GM19452 (cell line): Measurements from ENCODE around the gene MTHFSD.

Experiments
- ATAC-seq: cut with Tn5 transposase; IDR thresholded peaks from one replicate; pipeline ENCODE4 v1.9.1; 2021; ENCODE audit not compliant: unreplicated experiment

Gene MTHFSD

DNA sequence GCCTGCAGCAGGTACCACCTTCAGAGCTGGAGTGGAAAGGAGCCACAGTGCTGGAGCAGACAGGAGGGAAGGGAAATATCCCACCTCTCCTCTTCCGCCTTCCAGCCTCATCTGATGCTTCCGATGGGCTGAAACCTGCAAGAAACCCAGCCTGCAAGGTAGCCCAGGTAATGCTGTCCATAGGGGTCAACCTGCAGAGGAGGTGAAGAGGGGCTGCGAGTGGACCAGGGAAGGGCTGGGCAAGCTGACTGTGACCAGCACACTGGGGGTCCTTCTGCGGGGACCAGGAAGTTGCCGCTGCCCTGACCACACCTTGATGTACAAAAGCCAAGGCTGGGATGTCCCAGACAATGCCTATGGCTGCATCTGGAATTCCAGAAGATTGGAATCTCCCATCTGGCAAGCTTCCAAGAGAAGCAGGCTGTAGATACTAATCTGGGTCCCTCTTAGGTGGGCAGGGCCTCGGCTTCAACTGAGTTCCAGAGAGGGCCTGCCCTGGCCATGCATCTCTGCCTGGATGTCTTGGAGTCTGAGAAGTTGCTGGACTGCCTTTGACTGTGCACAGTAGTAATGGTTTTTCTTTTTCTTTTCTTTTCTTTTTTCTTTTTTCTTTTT, 29.1 kb upstream of the MTHFSD start:
- ATAC-seq: no peak

DNA sequence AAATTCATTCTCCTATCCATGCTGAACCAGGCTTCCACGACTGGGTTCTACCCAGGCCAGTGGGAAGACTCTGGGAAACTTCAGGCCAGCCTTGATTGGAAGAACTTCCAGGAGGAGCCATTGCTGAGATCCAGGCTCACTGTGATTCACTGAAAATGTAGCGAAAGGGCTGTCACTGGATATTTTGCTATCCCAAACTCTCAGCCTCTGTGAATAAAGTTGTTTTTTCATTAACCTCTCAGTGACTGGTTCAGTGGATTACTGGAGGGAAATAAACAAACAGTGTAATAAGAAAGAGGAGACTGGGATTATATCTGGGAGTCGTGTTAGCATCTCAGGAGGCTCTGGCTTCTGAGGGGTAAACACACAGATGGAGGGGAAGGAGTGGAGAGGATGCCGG, 26.4 kb upstream of the MTHFSD start:
- no peak for ATAC-seq

DNA sequence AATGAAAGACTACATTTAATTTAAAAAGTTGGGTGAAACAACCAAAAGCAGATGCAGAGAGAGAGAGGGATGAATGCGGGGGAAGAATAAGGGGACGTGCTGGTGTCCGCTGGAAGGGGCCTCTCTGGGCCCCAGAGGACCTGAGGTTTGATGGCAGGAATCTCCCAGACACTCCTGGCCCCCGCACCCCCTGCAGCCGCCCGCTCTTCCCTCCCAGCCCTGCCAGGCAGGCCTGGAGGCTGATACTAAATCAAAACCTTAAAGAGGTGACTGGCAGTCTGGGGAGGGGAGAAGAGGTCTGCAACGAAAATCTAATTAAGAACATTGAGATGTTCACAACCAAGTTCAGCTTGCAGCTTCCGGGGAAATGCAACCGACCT, 25.7 kb upstream of the MTHFSD start:
- no peak for ATAC-seq

DNA sequence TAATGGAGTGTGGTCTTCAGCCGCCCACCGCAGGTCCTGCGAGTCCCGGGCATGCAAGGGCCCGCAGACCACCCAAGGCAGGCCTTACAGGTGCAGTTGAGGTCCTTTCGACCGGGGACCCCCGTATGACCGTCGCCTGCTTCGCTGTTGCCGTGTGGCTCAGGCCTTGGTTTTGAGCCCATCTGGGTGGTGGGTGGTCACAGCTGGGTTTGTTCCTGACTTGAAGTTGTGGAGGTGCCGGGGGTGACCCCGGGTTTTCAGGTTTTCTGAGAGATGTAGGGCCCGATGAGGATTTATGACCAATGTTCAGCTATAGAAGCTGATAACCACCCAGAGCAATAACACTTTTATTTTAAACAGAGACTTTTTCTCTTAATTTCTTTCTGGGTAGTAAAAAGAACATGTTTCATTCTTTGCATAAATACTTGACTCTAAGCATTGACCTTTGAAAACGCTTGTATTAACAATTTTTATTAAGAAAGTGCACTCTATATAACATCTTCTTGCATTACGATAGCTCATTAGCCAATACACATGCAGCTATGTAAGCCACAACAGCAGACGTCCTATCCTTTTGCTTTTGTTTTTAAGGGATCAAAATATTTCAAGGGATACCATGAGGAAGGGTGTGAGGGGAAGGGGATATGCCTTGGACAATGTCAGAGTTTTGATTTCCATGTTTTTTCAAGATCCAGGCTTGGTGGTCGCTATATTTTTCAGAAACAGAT, 25.2 kb upstream of the MTHFSD start:
- no peak for ATAC-seq

DNA sequence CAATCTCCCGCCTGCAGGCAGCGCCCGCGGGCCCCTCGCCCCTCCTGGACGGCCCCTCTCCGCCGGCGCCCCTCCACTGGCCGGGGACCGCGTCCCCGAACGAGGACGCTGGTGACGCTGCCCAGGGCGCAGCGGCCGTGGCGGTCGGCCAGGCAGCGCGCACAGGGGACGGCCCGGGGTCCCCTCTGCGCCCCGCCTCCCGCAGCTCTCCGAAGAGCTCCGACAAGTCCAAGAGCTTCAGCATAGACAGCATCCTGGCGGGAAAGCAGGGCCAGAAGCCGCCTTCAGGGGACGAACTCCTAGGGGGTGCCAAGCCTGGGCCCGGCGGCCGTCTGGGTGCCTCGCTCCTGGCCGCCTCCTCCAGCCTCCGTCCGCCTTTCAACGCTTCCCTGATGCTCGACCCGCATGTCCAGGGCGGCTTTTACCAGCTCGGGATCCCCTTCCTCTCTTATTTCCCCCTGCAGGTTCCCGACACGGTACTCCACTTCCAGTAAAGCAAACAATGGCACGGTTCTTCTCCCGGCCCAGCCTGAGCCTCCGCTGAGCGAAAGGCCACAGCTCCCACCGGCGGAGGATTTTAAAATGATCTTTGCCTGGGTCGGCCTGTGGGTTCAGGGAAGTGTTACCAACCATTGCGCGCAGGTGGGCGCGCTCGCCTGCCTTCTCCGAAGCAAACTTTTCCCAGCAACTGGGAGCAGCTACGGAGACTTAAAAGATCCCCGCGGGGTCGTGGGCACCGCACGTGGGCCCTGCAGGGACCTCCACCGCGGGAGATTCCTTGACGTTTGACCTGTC, 24.4 kb upstream of the MTHFSD start:
- no peak for ATAC-seq

DNA sequence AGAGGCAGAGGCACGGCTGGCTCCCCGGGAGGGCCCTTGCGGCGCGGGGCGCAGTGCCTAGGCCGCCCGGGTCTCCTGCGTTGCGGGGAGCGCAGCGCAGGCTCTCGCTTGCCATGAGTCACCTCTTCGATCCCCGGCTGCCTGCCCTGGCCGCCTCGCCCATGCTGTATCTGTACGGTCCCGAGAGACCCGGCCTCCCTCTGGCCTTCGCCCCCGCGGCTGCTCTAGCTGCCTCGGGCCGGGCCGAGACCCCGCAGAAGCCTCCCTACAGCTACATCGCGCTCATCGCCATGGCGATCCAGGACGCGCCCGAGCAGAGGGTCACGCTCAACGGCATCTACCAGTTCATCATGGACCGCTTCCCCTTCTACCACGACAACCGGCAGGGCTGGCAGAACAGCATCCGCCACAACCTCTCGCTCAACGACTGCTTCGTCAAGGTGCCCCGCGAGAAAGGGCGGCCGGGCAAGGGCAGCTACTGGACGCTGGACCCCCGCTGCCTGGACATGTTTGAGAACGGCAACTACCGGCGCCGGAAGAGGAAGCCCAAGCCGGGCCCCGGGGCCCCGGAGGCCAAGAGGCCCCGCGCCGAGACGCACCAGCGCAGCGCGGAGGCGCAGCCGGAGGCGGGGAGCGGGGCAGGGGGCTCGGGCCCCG, 23.7 kb upstream of the MTHFSD start:
- ATAC-seq: no peak

DNA sequence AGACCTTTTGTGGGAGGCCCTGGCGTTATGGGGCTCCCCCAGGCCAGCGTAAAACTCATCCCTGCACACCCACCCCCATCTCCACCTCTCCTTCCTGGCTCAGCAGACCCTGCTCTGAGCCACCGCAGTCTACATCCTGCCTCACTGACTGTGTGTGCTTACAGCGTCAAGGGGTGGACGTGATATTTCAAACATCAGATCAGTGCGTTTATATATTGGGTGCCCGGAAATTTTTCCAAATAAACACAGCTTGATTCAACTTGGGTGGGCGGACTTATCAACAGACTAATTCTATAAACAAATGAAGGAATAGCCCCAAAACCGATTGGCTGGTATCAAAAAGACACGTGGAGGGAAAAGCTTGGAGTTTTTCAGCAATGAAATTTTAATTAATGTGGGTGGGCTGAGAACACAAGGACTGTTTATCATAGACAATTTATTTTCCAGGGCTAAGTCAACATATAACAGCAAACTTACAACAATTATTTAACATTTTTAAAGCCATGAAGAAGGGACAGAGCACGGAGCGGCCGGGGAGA, 23.1 kb upstream of the MTHFSD start, which contains the start of gene FOXL1:
Gene FOXL1, plus strand, starts transcription at position 489 of the 539 bp plus-strand sequence. CDS start 175 bp downstream, outside the sequence.
- no peak for ATAC-seq

DNA sequence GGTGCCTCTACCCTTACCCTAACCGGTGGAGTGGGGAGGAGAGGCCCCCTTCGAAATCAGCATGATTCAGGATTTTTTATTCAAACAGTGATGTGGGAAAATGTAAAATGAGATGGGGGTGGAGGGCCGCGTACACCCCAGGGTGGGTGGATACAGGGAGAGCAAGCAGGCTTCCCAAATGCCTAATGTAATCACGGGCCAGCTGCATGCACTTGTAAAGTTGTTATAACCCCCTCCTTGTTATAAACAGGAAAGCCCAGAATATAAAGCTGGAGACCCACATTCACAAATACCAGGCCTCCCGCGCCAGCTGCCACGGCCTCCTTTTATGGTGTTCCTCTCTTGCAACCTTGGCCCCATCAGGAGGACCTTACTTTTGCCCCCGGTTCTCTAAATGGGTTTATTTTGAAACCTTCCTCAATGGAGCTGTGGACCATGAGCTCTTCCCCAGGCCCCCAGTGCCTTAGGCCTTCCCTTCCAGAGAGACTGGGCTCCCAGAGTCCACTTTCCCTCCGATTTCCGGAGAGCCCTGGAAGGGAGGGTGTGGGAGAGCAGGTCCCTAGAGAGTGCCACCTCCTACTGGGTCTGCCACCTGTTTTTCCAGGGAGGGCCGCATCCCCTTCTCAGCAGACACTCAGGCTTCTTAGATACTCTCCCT, 22.4 kb upstream of the MTHFSD start:
- ATAC-seq: no peak

DNA sequence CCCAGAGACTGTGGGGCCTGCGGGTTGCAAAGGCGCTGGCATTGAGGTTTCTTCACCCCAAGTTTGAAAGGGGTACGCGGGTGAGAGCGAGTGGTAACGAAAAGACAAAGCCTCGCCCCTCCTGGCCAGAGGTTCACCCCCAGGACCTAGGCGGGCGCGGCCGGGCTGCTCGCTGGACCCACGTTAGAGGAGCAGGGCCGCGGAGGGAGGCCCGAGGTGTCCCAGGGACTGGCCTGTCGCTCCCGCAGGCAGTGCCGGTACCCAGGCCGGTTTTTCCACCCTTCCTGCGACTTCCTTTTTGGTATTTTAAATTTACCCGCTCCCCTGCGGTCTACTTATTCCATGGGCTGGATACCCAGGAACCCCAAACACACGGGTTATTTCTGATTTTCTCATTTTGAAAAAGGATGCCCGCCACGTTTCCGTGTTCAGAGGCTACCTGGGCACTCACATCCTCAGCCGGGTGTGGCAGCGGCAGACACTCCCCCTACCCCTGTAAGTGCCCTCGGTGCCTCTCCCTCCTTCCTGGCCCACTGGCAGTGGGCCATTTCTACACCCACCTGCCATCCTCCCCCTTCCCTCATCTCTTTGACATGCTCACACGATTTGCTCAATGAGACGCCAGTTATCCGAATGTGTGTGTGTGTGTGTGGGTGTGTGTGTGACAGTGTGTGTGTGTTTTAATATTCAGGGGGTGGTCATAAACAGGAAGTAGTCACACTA, 21.7 kb upstream of the MTHFSD start:
- no peak for ATAC-seq

DNA sequence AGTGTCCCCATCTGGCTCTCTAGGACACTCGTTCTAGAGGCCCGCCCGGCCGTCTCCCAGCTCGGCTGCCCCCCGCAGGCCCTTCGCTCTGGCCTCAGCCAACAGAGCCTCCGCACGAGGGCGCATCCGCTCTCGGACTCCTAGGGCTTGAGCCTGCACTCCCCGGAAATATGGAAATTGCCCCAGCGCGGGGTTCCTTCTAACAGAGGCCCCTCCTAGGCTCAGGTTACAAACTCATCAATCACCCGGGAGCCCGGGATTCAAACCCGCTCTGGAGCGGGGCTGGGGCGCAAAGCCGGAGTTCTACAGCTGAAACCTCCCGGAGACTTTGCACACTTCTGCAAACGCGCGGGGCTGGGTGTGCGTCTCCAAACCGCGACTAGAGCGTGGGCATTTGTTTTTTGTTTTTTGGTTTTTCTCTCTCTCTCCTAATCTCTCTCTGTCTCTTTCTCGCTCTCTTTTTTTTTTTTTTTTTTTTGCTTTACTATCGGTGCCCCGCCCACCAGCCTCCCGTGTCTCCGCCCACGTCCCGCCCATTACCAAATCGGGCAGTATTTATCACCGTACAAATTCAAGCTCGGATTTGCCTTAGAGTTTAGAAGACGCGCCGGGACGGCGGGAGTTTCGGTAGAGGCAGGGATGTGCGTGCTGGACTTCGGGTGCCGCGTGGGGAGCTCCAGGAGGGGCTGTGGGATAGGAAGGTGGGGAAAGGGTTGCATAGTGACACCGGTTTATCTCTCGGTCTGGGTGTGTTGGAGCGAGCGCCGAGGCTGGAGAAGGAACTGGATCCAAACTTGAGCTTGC, 20.9 kb upstream of the MTHFSD start:
- ATAC-seq: no peak

DNA sequence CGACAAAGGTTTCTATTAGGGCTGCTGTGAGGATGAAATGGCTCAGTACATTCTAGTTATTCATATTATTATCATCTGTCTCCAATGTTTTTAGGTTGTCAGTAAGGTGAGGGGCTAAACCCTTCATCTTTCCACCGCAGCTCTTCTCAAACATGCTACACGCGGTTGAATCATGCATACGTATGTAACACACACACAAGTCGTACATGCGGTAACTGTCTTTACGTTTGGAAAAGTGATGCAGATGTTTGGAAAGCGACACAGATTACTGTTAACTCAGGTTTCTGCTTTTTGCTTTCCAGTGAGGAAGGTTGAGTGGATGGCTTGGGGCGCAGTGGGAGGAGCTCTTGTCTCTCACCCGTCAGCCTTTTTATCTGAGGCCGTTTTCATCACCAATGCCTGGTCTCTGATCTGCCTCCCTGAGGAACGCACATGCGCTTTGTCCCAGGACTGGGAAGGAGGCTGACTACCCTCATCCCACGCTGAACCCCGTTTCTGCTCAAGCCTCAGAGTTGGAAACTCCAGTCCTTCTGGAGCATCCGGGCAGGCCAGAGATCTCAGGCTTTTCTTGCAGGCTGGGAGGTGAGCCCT, 20.2 kb upstream of the MTHFSD start:
- no peak for ATAC-seq

DNA sequence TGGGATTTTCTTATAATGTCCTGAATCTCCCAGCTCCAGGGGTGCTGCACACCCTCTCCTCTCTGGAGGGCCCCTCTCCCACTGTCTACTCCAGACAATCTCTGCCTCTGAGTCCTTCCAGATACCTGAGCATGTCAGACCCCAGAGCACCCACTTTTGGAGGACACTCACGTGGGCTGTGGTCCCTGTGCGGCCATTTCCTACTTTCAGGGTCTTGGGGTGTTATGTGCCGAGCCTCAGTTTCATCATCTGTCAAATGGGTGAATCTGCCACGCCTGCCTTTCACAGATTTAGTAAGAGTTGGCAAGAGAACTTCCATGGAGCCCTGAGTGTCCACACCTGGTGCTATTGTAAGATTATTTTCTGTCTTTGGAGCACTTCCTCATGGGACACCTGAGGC, 19.6 kb upstream of the MTHFSD start:
- ATAC-seq: no peak

DNA sequence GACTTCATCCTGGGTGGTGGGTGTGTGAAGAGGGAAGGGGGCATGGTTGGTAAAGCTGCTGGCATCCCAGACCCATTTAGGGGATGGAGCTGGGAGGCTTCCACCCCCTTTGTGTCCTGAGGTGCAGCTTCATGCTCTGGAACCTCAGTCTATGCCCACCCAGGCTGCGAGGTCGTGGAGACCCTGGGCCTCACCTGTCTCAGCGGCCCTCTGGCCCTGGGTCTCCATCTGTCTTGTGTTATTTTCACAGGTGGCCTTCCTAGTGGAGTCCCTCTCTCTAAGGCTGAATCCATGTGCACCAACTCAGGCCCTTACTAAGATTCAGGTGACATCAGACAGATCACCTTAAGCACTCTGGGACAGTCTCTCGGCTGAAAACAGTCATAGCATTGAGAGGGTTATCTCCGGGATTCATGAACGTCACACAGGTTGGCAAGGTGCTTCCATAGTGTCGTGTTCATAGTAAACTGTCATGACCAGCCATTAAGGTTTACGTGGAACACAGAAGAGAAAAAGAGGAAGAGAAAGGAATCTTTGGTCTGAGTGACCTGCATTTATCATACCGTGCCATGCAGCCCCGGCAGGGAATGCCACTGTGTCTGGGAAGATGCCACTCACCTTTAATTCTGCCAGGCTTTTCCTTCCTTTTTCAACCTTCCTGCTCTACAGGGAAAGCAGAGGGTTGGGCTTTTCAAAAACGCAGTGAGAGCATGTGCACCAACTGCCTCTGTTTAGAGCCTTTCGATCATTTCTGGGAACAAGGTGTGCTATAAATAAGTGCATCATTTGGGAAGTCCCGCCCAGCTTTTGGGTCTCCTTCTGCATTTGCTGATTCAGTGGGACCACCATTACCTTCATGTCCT, 18.8 kb upstream of the MTHFSD start:
- ATAC-seq: no peak

DNA sequence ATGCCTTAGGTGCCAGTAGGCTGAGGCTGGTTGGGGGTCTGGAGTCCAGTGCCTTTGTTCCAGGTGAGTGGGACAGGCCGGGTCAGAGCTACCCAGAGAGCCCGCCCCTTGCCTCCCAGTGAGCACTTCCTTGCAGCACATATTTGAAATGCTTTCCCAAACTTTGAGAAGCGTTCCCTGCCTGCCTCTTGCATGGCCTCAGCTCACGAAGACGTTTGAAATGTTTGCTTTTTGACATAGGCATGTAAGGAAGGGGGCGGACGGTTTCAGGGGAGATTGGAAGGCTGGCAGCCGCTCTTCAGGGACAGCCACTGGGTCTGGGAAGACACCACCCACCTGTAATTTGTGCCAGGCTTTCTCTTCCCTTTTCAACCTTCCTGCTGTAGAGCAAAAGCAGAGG, 18.2 kb upstream of the MTHFSD start:
- no peak for ATAC-seq

DNA sequence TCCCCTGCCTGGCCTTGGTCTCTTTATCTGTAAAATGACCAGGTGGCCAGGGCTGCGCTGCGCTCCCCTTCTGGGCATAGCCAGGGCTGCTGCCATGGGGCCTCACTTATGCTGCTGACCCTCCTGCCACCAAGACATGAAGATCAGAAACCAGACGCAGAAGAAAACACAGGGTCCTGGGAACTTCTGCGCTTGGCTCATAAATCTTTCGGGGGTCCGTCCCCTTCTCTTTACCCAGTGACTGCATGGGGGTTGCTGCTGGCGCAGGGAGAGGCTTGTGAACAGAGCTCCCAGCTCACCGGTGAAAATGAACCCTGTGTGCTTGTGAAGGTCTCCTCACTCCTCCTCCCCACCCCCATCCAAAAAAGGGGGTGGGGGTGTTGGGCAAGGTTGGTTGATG, 17.6 kb upstream of the MTHFSD start:
- ATAC-seq: no peak

DNA sequence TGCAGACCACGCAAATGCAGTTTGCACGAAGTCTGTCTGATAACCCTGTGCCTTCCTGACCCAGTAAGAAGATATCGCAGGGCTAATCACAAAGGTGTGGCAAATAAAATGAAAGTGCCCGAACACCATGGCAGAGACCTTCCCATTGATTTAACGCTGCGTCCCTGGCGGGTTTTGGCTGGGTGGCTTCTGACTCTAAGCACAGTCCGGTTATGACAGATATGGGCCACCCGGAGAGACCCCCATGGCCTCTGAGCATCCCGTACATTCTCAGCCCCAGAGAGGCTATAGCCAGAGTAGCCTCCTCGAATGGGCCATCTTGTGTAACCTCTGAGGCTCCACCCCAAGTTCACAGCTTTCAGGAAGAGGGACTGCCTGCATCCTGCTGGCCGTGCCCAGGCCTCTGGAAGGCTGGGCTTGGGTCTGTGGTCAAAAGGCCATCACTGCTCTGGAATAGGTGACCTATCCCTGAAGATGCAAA, 17.0 kb upstream of the MTHFSD start:
- ATAC-seq: no peak

DNA sequence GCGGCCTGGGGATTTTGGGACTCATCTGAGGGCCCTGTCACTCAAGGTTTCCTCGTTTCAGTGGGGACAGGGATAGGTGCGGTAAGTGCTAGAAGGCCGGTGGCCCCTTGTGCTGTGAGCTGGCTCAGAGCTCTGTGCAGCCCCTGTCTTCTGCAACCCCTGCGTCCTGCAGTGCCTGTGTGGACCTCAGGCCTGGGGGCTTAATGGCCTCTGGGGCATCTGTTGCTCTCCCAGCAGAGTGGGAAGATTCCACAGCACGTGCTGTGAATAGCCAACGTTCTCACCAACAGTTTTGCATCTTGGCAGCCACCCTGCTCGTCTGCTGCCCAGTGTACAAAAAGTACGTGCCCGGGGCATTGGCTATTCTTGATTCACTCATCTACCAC, 16.5 kb upstream of the MTHFSD start:
- ATAC-seq: no peak
